H1 (cell line): ENCODE data around the gene MAD2L1. TPM values are rescaled to one million over a fixed set of nuclear protein-coding genes. Genes with fewer than 3 reads are reported as not detected.
"Not testable (repeated sequence)": the region's sequence is repeated elsewhere in the genome, so short reads cannot be mapped to it uniquely, and the experiment has no call there.

ENCODE experiments used
- CTCF ChIA-PET: fragments of 300-600 bp; sonication (Branson Sonifier 250); formaldehyde crosslinking; loops from one replicate; lab custom pipeline; 2021; ENCODE audit not compliant: partially characterized antibody; lab: Charles Lee
- POLR2A ChIA-PET: fragments of 300-600 bp; sonication (Branson Sonifier 250); formaldehyde crosslinking; loops from one replicate; lab custom pipeline; 2021; ENCODE audit warnings: inconsistent platforms; ENCODE audit not compliant: partially characterized antibody; lab: Charles Lee
- DNase-seq, 2 experiments: peaks; one replicate each; pipeline versions ENCODE4 v3.0.0 to v3.0.0-alpha.2; 2010 to 2022; ENCODE audit warnings: low spot score in 2 of 2, low read depth in 1 of 2, mixed read lengths in 1 of 2
- FAIRE-seq: peaks from 2 replicates; lab custom pipeline; 2011; peaks lifted over from hg19 to GRCh38; lab: Jason Lieb, UNC
- H2AFZ ChIP-seq: 2 replicates; pipeline ENCODE4 v1.8.1; 2012; ENCODE audit warnings: low read length, inconsistent platforms
- H2AK5ac ChIP-seq: 2 replicates; pipeline ENCODE4 v1.6.1; 2013; ENCODE audit warnings: low read depth, low read length
- H2BK120ac ChIP-seq: replicated peaks from 2 replicates; pipeline ENCODE3; 2013; ENCODE audit warnings: low read depth, low read length, inconsistent platforms
- H2BK12ac ChIP-seq: 2 replicates; pipeline ENCODE4 v1.6.1; 2013; ENCODE audit warnings: low read depth, low read length
- H2BK15ac ChIP-seq: 2 replicates; pipeline ENCODE4 v1.6.1; 2013; ENCODE audit warnings: low read length
- H2BK20ac ChIP-seq: 2 replicates; pipeline ENCODE4 v1.6.1; 2013; ENCODE audit warnings: low read length
- H2BK5ac ChIP-seq: 2 replicates; pipeline ENCODE4 v1.6.1; 2013; ENCODE audit warnings: low read depth, low read length
- H3K14ac ChIP-seq: 2 replicates; pipeline ENCODE4 v1.6.1; 2013; ENCODE audit warnings: inconsistent platforms; ENCODE audit not compliant: insufficient read length
- H3K18ac ChIP-seq: 2 replicates; pipeline ENCODE4 v1.6.1; 2013; ENCODE audit warnings: low read length; ENCODE audit errors: extremely low read depth
- H3K23ac ChIP-seq: 2 replicates; pipeline ENCODE4 v1.6.1; 2013; ENCODE audit warnings: inconsistent platforms; ENCODE audit not compliant: insufficient read length
- H3K23me2 ChIP-seq: 2 replicates; pipeline ENCODE4 v1.6.1; 2013; ENCODE audit warnings: low read depth, low read length
- H3K27ac ChIP-seq: 2 replicates; pipeline ENCODE4 v1.6.1; 2011; ENCODE audit warnings: low read depth, low read length, inconsistent platforms
- H3K27me3 ChIP-seq, 4 experiments: replicated peaks in 1 of 4; 1 replicate in 1 of 4; 2 replicates in 3 of 4; pipeline versions ENCODE4 v1.6.1 to v1.8.1; 2011 to 2013; ENCODE audit warnings: low read length in 3 of 4, mild to moderate bottlenecking in 3 of 4, inconsistent platforms in 2 of 4, mixed read lengths in 2 of 4, moderate library complexity in 1 of 4; ENCODE audit not compliant: control insufficient read depth in 3 of 4, insufficient read depth in 3 of 4; ENCODE audit errors: extremely low read depth in 1 of 4
- H3K36me3 ChIP-seq, 4 experiments: 2 replicates each; pipeline versions ENCODE4 v1.6.1 to v1.8.1; 2011 to 2013; ENCODE audit warnings: mild to moderate bottlenecking in 4 of 4, low read length in 3 of 4, moderate library complexity in 2 of 4, control low read depth in 1 of 4, inconsistent platforms in 1 of 4; ENCODE audit not compliant: insufficient read depth in 4 of 4, control insufficient read depth in 2 of 4
- H3K4ac ChIP-seq: replicated peaks from 2 replicates; pipeline ENCODE3; 2013; ENCODE audit warnings: low read length, low read depth, mixed read lengths, inconsistent platforms; ENCODE audit not compliant: insufficient read length
- H3K4me1 ChIP-seq, 4 experiments: replicated peaks in 1 of 4; 1 replicate in 1 of 4; 2 replicates in 3 of 4; pipeline versions ENCODE4 v1.6.1 to v1.8.1; 2011 to 2013; ENCODE audit warnings: low read length in 3 of 4, inconsistent platforms in 2 of 4, mixed read lengths in 1 of 4; ENCODE audit not compliant: insufficient read depth in 4 of 4, control insufficient read depth in 3 of 4
- H3K4me2 ChIP-seq, 2 experiments: 2 replicates each; pipeline versions ENCODE4 v1.6.1 to v1.8.1; 2011 to 2013; ENCODE audit warnings: low read depth in 2 of 2, low read length in 2 of 2, control low read depth in 1 of 2, inconsistent platforms in 1 of 2, mild to moderate bottlenecking in 1 of 2; ENCODE audit not compliant: insufficient read depth in 1 of 2
- H3K4me3 ChIP-seq, 4 experiments: fragments of 200-600, 300-600 bp in 1 of 4; sonication (generic), shearing (Covaris generic), sonication (Bioruptor Twin) in 1 of 4; 2 replicates each; pipeline versions ENCODE4 v1.5.1 to v1.8.1; 2011 to 2016; ENCODE audit warnings: low read length in 4 of 4, low read depth in 3 of 4, control low read depth in 2 of 4, inconsistent platforms in 2 of 4, mild to moderate bottlenecking in 2 of 4, mixed read lengths in 1 of 4, moderate library complexity in 1 of 4; ENCODE audit not compliant: insufficient read depth in 2 of 4; ENCODE audit errors: extremely low read depth in 1 of 4
- H3K56ac ChIP-seq: replicated peaks from 2 replicates; pipeline ENCODE3; 2013; ENCODE audit warnings: low read depth, mild to moderate bottlenecking, mixed read lengths, low read length, inconsistent platforms; ENCODE audit not compliant: insufficient read length
- H3K79me1 ChIP-seq: 2 replicates; pipeline ENCODE4 v1.6.1; 2013; ENCODE audit warnings: low read depth, low read length, control low read depth
- H3K79me2 ChIP-seq, 2 experiments: 2 replicates each; pipeline versions ENCODE4 v1.6.1 to v1.8.1; 2012 to 2013; ENCODE audit warnings: low read length in 2 of 2, mild to moderate bottlenecking in 2 of 2, inconsistent platforms in 1 of 2; ENCODE audit not compliant: insufficient read depth in 2 of 2, control insufficient read depth in 1 of 2
- H3K9ac ChIP-seq, 4 experiments: replicated peaks in 1 of 4; 1 replicate in 1 of 4; 2 replicates in 3 of 4; pipeline versions ENCODE4 v1.6.1 to v1.8.1; 2011 to 2013; ENCODE audit warnings: low read depth in 3 of 4, low read length in 3 of 4, control low read depth in 2 of 4, mild to moderate bottlenecking in 2 of 4, moderate library complexity in 2 of 4, inconsistent platforms in 1 of 4; ENCODE audit errors: extremely low read depth in 1 of 4
- H3K9me3 ChIP-seq, 2 experiments: 2 replicates each; pipeline versions ENCODE4 v1.6.1 to v1.8.1; 2012 to 2013; ENCODE audit warnings: mild to moderate bottlenecking in 2 of 2, moderate library complexity in 2 of 2, control low read depth in 1 of 2, inconsistent platforms in 1 of 2, low read depth in 1 of 2, low read length in 1 of 2, mixed read lengths in 1 of 2; ENCODE audit not compliant: insufficient read depth in 2 of 2
- H4K20me1 ChIP-seq, 2 experiments: replicated peaks in 1 of 2; 2 replicates each; pipeline versions ENCODE3 to v1.8.1; 2011 to 2013; ENCODE audit warnings: inconsistent platforms in 2 of 2, low read length in 2 of 2, mild to moderate bottlenecking in 1 of 2; ENCODE audit not compliant: insufficient read depth in 2 of 2, control insufficient read depth in 1 of 2
- H4K5ac ChIP-seq: 2 replicates; pipeline ENCODE4 v1.6.1; 2013; ENCODE audit warnings: low read length, low read depth, mixed read lengths, inconsistent platforms; ENCODE audit not compliant: insufficient read length
- H4K8ac ChIP-seq: 2 replicates; pipeline ENCODE4 v1.8.0; 2013; ENCODE audit warnings: mild to moderate bottlenecking, moderate library complexity, low read length, inconsistent platforms; ENCODE audit not compliant: insufficient read depth; ENCODE audit errors: extremely low read depth
- H4K91ac ChIP-seq: replicated peaks from 2 replicates; pipeline ENCODE3; 2013; ENCODE audit warnings: low read length, mixed read lengths, inconsistent platforms; ENCODE audit not compliant: insufficient read length
- BACH1 ChIP-seq: IDR thresholded peaks from 2 replicates; pipeline ENCODE4 v1.6.1; 2012; ENCODE audit warnings: low read length, improper control_type of control experiment
- CEBPB ChIP-seq: IDR thresholded peaks from 2 replicates; pipeline ENCODE4 v1.6.1; 2012; ENCODE audit warnings: low read depth, low read length
- CTBP2 ChIP-seq: IDR thresholded peaks from 2 replicates; pipeline ENCODE4 v1.7.0; 2011; ENCODE audit warnings: borderline replicate concordance, mild to moderate bottlenecking, moderate library complexity, mixed read lengths, low read length; ENCODE audit not compliant: insufficient read depth, insufficient read length
- SRF ChIP-seq: IDR thresholded peaks from 2 replicates; pipeline ENCODE4 v1.6.1; 2011; ENCODE audit warnings: mild to moderate bottlenecking, low read depth, low read length, moderate library complexity
- WGBS, 2 experiments: shearing (Covaris generic) in 1 of 2; methylation state at CpG; one replicate each; pipeline versions ENCODE4 v1.1.6 to v1.1.7; 2013 to 2015; ENCODE audit warnings: low lambda C conversion rate in 2 of 2, mixed read lengths in 2 of 2, inconsistent platforms in 1 of 2, low coverage in 1 of 2, missing lambda C conversion rate in 1 of 2; ENCODE audit not compliant: insufficient replicate concordance in 2 of 2, insufficient coverage in 1 of 2, insufficient read length in 1 of 2; ENCODE audit errors: extremely low coverage in 1 of 2, missing lambda C conversion rate in 1 of 2; 5-methylcytosine and 5-hydroxymethylcytosine counted together
- polyA plus RNA-seq, 7 experiments: library from polyadenylated mRNA; depleted of rRNA in 3 of 7; stranded (reverse) in 5 of 7; unstranded in 2 of 7; fragments of >200 nt in 5 of 7; fragments of 200-250 nt in 2 of 7; gene quantifications; 1 replicate in 5 of 7; 2 replicates in 1 of 7; 4 replicates in 1 of 7; pipeline versions ENCODE4 v1.2.1 to v1.2.3, GENCODE V29; 2011 to 2013; ENCODE audit warnings: missing spikeins in 2 of 7, mixed read lengths in 2 of 7
- total RNA-seq: library from RNA; stranded (reverse); fragmentation: NEBNext Ultra II Directional; extraction: Animal tissue kit (Norgen Biotek cat#: 25700); gene quantifications from 2 replicates; pipeline ENCODE4 v1.2.1, GENCODE V29; 2021

The MAD2L1 gene
- total and polyA plus RNA-seq, 2 of the 8 experiments (the other 6 are each of a cell fraction or from before 2014, with no cell fraction given): 51.1 to 88.1 TPM

GRCh38 chr4:120064887-120065286, 1.8 kb downstream of the MAD2L1 start (continued):
- TF ChIP-seq CTBP2 (no peak), BACH1 (no peak), CEBPB (no peak), SRF (no peak)
- TF ChIP-seq, all 59 proteins: peak for 0

DNA sequence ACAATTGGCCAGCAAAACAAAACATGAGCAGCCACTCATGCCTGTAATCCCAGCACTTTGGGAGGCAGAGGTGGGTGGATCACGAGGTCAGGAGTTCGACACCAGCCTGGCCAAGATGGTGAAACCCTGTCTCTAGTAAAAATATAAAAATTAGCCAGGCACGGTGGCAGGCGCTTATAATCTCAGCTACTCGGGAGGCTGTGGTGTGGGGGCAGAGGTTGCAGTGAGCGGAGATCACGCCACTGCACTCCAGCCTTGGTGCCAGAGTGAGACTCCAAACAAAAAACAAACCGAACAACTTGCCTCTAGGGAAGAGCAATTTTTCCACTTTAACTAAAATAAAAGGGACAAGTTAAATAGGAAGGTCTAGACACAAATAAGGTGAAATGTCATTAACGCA, 2.9 kb downstream of the MAD2L1 start:
- H3K9me3 ChIP-seq, H3K4me2 ChIP-seq, H3K4ac ChIP-seq, H3K27ac ChIP-seq, H3K9ac ChIP-seq, CTCF ChIA-PET, H2BK20ac ChIP-seq, H3K23ac ChIP-seq, H2AK5ac ChIP-seq, H4K8ac ChIP-seq, H4K91ac ChIP-seq, H3K23me2 ChIP-seq, H2BK15ac ChIP-seq, H2AFZ ChIP-seq, H3K27me3 ChIP-seq, H3K18ac ChIP-seq, FAIRE-seq, H3K4me1 ChIP-seq, H3K56ac ChIP-seq, H3K4me3 ChIP-seq, H2BK120ac ChIP-seq, H4K20me1 ChIP-seq, POLR2A ChIA-PET, DNase-seq, H2BK5ac ChIP-seq, H3K79me1 ChIP-seq, H2BK12ac ChIP-seq, H3K14ac ChIP-seq, H4K5ac ChIP-seq: not testable (repeated sequence)
- 94% methylated on average over 9 of the region's 9 CpGs; no CpG with 5 or more reads in 1 of the 2 experiments for WGBS, 2 experiments
- Histone ChIP-seq H3K36me3 (peaks cover 5 to 56% (median 23%) of the 10 kb centered on the region in 4 experiments; a peak in 5 of 8 replicates), H3K79me2 (peaks cover 5 to 55% of the 10 kb centered on the region in 2 experiments; a peak in 3 of 4 replicates)
